Stimulated activated CD4-positive, alpha-beta T cell treated with anti-CD3 and anti-CD28 coated beads, Interleukin-1b, Interleukin-23, amount 100 ng/mL, for 1 hour (primary cell): ENCODE results near the gene ZNF737.
"Not testable (repeated sequence)": the region's sequence is repeated elsewhere in the genome, so short reads cannot be mapped to it uniquely, and the experiment has no call there.

ENCODE experiments used
- DNase-seq, 2 donors: peaks; one replicate each; pipeline ENCODE4 v3.0.0-alpha.2; 2020; ENCODE audit warnings: low read depth in 2 of 2

Gene ZNF737

GRCh38 chr19:20565321-20566018 is at the start of gene ZNF737:
ZNF737 (minus strand) TSS chr19:20565781; CDS start chr19:20565640, 141 bp downstream.
- DNase-seq, result peak; percentile 77 to 83

- not testable (repeated sequence) for DNase-seq
These were observed 49.4 kb upstream of the ZNF737 start for GRCh38 chr19:20614971-20615370.

GRCh38 chr19:20612711-20613316 is 47.2 kb upstream of the ZNF737 start:
- DNase-seq, result no peak

- DNase-seq, result no peak
These were observed 46.3 kb upstream of the ZNF737 start for GRCh38 chr19:20611866-20612265.

GRCh38 chr19:20607943-20608342 is 42.4 kb upstream of the ZNF737 start:
- no peak for DNase-seq

- no peak for DNase-seq
These were observed 7.0 kb downstream of the ZNF737 start for GRCh38 chr19:20558571-20558970.

GRCh38 chr19:20558011-20558410 is 7.6 kb downstream of the ZNF737 start:
- DNase-seq, result no peak

- DNase-seq, result not testable (repeated sequence)
These were observed 20.8 kb downstream of the ZNF737 start for GRCh38 chr19:20544667-20545333.

GRCh38 chr19:20530303-20530702 is 35.3 kb downstream of the ZNF737 start:
- not testable (repeated sequence) for DNase-seq

- no peak for DNase-seq
These were observed 52.2 kb downstream of the ZNF737 start for GRCh38 chr19:20513189-20513904.

GRCh38 chr19:20503476-20503875 is 62.1 kb downstream of the ZNF737 start:
- DNase-seq, result no peak
